ENCODE data around the gene C10orf71.

The C10orf71 gene

DNA sequence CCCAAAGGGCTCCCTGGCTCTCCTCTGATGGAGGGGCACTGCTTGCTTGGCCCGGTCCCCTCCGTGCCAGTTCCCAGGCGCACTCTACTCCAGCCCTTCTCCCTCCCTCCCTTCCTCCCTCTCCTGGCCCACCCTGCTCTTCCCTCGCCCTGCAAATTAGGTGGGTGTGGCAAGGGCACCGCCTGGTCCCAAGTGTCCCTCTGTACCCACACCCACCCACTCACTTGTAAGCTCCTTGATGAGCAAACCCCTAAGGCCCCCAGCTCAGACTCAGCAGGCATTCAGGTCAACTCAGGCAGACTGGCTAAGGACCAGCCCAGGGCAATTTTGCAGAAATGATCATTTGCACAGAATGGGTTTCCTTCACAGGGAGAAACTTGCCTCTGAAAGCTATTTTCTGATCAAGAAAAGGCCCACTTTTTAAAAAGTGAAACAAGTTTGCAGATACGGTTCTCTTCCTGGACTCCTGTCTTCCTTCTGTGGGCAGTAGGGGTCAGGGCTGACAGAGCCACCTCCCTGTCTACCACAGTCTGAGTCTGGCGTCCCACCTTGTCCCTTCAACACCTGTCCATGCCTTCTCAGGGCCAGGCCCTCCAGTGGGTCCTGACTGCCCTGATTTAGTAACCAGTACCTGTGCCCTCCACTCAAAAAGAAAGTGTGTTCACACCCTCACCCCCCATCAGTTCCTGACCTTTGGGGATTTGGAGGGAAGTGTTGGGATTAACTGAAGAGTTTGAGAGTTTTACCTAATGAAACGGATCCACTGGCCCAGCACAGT lies 28.3 kb downstream of the C10orf71 start:
- H3K9ac ChIP-seq (ENCODE audit: low read length in 2 of 2) = no peak overlapping the region
- H3K4me1 ChIP-seq (ENCODE audit: control insufficient read depth, insufficient read depth, low read length) = no peaks in the 10 kb centered on the region
- H3K27ac ChIP-seq (ENCODE audit: low read length) = no peak overlapping the region
- H3K4me3 ChIP-seq (ENCODE audit: low read length in 2 of 2) = no peak overlapping the region
- no peaks in the 10 kb centered on the region for H3K9me3 ChIP-seq (ENCODE audit: control insufficient read depth in 2 of 2, low read length in 2 of 2)
- H3K36me3 ChIP-seq (ENCODE audit: control insufficient read depth in 2 of 2, insufficient read depth in 2 of 2, low read length in 2 of 2) = no peaks in the 10 kb centered on the region
- peaks cover 0 to 2% of the 10 kb centered on the region in 2 donors for H3K27me3 ChIP-seq (ENCODE audit: control insufficient read depth in 1 of 2, insufficient read depth in 2 of 2, low read length in 2 of 2)

DNA sequence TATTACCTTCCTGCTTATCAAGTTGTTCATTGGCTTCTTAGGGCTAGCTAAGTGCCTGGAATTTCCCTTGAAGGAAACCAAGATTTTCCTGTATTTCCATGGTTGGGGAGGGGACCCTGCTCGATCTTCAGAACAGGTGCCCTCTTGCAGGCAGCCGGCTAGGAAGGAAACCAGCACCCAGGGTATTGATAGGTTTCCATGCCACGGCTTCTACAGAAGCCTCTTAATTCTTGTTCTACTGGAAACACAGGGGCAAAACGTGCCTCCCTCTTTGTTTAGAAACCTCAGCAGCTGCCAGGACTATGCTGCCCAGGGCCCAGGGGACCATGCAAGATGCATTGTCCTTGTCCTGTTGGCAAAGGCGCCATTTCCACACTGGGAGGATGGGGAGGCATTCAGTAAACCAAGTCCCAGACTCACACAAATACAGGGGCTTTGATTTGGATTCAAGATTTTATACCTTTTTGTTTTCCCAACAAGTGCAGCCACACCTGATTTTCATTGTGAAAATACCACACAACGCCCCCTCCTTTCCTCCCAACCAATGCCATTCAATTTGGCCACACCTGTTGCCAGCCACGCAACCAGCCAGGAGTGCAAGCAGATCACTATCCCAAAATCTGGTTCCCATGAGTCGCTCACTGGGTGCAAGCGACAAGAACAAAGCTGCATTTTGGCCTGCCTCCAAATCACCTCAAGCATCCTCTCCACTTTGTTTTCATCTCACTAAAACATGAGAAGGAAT lies 29.6 kb downstream of the C10orf71 start:
- Histone ChIP-seq H3K27me3 (ENCODE audit: control insufficient read depth in 1 of 2, insufficient read depth in 2 of 2, low read length in 2 of 2) (peaks cover 0 to 2% of the 10 kb centered on the region in 2 donors), H3K4me3 (ENCODE audit: low read length in 2 of 2) (no peak overlapping the region), H3K36me3 (ENCODE audit: control insufficient read depth in 2 of 2, insufficient read depth in 2 of 2, low read length in 2 of 2) (no peaks in the 10 kb centered on the region), H3K9me3 (ENCODE audit: control insufficient read depth in 2 of 2, low read length in 2 of 2) (no peaks in the 10 kb centered on the region), H3K9ac (ENCODE audit: low read length in 2 of 2) (no peak overlapping the region), H3K4me1 (ENCODE audit: control insufficient read depth, insufficient read depth, low read length) (no peaks in the 10 kb centered on the region), H3K27ac (ENCODE audit: low read length) (no peak overlapping the region)

DNA sequence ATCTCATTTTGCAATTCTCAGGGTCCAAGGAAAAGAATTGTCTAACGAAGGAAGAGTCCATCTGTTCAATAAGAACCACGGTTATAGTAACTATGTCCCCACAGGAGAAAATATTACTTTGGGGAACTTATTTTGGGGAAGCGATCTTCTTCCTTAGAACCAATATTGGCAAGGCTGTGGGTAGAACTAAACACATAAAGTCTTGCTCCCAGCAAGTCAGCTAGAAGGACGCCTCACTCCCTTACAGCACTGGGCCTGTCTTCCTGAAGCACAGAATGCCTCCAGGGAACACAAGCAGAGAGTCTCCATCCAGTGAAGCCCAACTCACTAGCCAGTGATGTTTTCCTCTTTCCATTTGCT lies 30.2 kb downstream of the C10orf71 start:
- no peak overlapping the region for H3K27ac ChIP-seq (ENCODE audit: low read length)
- peaks cover 2 to 3% of the 10 kb centered on the region in 2 donors for H3K27me3 ChIP-seq (ENCODE audit: control insufficient read depth in 1 of 2, insufficient read depth in 2 of 2, low read length in 2 of 2)
- no peaks in the 10 kb centered on the region for H3K9me3 ChIP-seq (ENCODE audit: control insufficient read depth in 2 of 2, low read length in 2 of 2)

DNA sequence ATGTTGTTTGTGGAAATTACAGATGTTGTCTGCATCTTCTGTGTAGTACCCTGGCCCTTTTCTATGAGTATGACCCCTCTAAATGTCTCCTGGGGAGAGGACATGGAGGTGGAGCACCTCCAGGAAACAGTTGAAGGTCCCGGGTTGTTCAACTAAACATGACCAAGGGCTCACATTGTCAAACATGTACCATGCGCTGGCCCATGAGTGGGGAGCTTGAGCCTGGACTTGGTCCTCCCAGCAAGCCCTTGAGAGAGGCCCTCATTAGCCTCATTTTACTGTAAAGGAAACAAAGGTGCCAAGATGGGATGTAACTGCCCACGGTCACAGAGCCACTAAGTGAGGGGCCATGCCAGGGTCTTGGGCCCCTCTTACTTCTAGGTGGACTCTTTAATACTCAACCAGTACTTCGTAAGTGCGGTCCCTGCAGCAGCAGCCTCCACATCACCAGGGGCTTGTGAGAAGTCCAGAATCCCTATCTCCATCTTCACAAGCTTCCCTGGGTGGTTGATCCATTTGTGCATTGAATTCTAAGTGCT lies 31.2 kb downstream of the C10orf71 start:
- no peaks in the 10 kb centered on the region for H3K36me3 ChIP-seq (ENCODE audit: control insufficient read depth in 2 of 2, insufficient read depth in 2 of 2, low read length in 2 of 2)
- H3K9ac ChIP-seq (ENCODE audit: low read length in 2 of 2) = no peak overlapping the region
- no peak overlapping the region for H3K4me3 ChIP-seq (ENCODE audit: low read length in 2 of 2)
- H3K4me1 ChIP-seq (ENCODE audit: control insufficient read depth, insufficient read depth, low read length) = no peaks in the 10 kb centered on the region
- H3K27me3 ChIP-seq (ENCODE audit: control insufficient read depth in 1 of 2, insufficient read depth in 2 of 2, low read length in 2 of 2) = peaks cover 2 to 3% of the 10 kb centered on the region in 2 donors
- no peak overlapping the region for H3K27ac ChIP-seq (ENCODE audit: low read length)
- no peaks in the 10 kb centered on the region for H3K9me3 ChIP-seq (ENCODE audit: control insufficient read depth in 2 of 2, low read length in 2 of 2)

More for the DNA sequence above, 30.2 kb downstream of the C10orf71 start:
- Histone ChIP-seq H3K4me3 (ENCODE audit: low read length in 2 of 2) (no peak overlapping the region), H3K9ac (ENCODE audit: low read length in 2 of 2) (no peak overlapping the region), H3K4me1 (ENCODE audit: control insufficient read depth, insufficient read depth, low read length) (no peaks in the 10 kb centered on the region), H3K36me3 (ENCODE audit: control insufficient read depth in 2 of 2, insufficient read depth in 2 of 2, low read length in 2 of 2) (no peaks in the 10 kb centered on the region)

DNA sequence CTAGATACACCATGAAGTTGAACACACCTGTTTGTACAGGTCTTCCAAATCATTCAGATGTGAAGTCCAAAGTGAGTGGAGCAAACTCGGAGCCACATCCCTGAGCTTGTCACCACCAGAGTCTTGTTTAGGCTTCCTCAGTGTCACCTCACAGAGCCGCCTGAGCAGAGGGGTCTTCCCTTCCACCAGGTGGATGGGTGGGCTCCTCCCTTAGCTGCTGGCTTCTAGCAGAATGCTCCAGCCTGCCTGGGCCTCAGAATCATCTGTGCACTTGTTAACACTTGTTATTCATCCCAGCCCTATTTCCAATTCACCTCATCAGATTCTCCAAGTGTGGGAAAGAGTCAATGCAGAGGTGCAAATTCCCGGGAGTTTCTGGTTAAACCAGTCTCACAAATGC lies 32.5 kb downstream of the C10orf71 start:
- H3K4me3 ChIP-seq (ENCODE audit: low read length in 2 of 2) = no peak overlapping the region
- no peak overlapping the region for H3K9ac ChIP-seq (ENCODE audit: low read length in 2 of 2)
- H3K27ac ChIP-seq (ENCODE audit: low read length) = no peak overlapping the region
- H3K4me1 ChIP-seq (ENCODE audit: control insufficient read depth, insufficient read depth, low read length) = no peaks in the 10 kb centered on the region
- no peaks in the 10 kb centered on the region for H3K9me3 ChIP-seq (ENCODE audit: control insufficient read depth in 2 of 2, low read length in 2 of 2)
- no peaks in the 10 kb centered on the region for H3K36me3 ChIP-seq (ENCODE audit: control insufficient read depth in 2 of 2, insufficient read depth in 2 of 2, low read length in 2 of 2)
- peaks cover 0 to 3% of the 10 kb centered on the region in 2 donors for H3K27me3 ChIP-seq (ENCODE audit: control insufficient read depth in 1 of 2, insufficient read depth in 2 of 2, low read length in 2 of 2)

DNA sequence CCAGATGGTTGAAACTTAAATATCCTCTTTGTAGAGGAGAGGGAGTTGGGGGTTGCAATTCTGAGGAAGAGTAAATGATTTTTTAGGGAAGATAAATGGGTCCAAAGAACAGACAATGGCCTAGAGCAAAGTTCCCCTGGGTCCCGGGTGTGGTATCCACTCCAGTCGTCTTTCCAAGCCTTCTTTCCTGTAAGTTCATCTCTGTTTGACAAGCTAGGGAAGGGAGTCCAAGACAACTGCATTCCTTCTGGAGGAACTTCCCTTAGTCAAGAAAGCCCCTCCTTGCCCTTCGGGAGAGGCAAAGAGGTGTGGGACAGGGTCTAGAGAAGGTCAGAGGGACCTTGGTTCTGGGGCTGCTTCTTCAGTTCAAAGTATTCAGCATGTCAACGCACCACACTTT lies 33.4 kb downstream of the C10orf71 start:
- Histone ChIP-seq H3K27me3 (ENCODE audit: control insufficient read depth in 1 of 2, insufficient read depth in 2 of 2, low read length in 2 of 2) (peaks cover 0 to 3% of the 10 kb centered on the region in 2 donors), H3K36me3 (ENCODE audit: control insufficient read depth in 2 of 2, insufficient read depth in 2 of 2, low read length in 2 of 2) (no peaks in the 10 kb centered on the region), H3K4me3 (ENCODE audit: low read length in 2 of 2) (no peak overlapping the region), H3K27ac (ENCODE audit: low read length) (no peak overlapping the region), H3K9ac (ENCODE audit: low read length in 2 of 2) (no peak overlapping the region), H3K9me3 (ENCODE audit: control insufficient read depth in 2 of 2, low read length in 2 of 2) (no peaks in the 10 kb centered on the region), H3K4me1 (ENCODE audit: control insufficient read depth, insufficient read depth, low read length) (no peaks in the 10 kb centered on the region)

DNA sequence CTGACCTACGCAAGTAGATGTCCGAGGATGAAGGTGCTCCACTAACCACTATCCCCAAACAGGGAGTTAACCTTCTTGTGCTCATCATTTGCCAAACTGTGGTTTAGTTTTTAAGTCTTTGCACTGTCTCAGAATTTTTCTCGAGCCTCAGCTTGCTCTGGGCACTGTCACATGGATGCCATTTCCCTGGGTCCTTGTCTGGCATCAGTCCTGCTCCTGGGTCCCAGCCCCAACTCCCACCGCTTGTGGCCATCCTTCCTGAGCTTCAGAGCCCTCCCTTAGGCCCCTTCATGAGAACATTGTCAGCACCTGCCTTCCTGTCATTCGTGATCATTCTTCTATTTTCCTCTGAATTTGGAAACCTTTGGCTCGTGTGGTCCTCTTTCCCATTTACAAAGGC lies 33.8 kb downstream of the C10orf71 start:
- Histone ChIP-seq H3K9me3 (ENCODE audit: control insufficient read depth in 2 of 2, low read length in 2 of 2) (no peaks in the 10 kb centered on the region), H3K9ac (ENCODE audit: low read length in 2 of 2) (no peak overlapping the region), H3K27me3 (ENCODE audit: control insufficient read depth in 1 of 2, insufficient read depth in 2 of 2, low read length in 2 of 2) (peaks cover 0 to 3% of the 10 kb centered on the region in 2 donors), H3K27ac (ENCODE audit: low read length) (no peak overlapping the region), H3K36me3 (ENCODE audit: control insufficient read depth in 2 of 2, insufficient read depth in 2 of 2, low read length in 2 of 2) (no peaks in the 10 kb centered on the region), H3K4me3 (ENCODE audit: low read length in 2 of 2) (no peak overlapping the region), H3K4me1 (ENCODE audit: control insufficient read depth, insufficient read depth, low read length) (no peaks in the 10 kb centered on the region)

DNA sequence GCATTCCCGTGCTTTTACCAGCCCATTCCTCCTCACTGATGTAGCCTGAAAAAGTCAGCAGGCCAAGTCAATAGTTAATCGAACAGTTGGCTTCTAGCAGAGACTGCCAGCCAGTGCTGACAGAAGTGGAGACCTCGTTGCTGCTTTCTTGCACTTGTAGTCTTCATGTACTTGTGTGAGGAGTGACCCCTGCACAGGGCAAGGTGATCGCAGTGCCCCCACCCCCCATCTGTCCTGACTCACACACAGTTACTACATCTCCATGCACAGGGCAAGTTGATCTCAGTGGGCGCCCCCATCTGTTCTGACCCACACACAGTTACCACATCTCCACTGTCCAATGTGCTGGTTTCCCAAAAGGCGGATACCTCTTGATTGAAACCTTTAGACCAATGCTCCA lies 34.2 kb downstream of the C10orf71 start:
- H3K4me1 ChIP-seq (ENCODE audit: control insufficient read depth, insufficient read depth, low read length) = no peaks in the 10 kb centered on the region
- peaks cover 0 to 3% of the 10 kb centered on the region in 2 donors for H3K27me3 ChIP-seq (ENCODE audit: control insufficient read depth in 1 of 2, insufficient read depth in 2 of 2, low read length in 2 of 2)

DNA sequence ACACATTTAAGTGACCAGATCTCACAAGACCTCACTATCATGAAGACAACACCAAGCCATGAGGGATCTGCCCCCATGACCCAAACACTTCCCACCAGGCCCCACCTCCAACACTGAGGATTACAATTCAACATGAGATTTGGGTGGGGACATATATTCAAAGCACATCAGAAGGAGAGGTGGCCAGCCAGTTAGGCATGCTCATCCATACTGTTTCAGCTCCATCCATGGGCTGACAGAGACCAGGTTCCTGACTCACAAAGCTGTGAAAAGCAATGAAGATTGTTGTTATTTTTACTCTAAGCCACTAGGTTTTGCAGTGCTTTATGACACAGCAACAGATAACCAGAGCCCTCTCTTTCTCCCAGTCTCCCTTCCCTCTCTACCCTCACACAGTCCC lies 36.0 kb downstream of the C10orf71 start:
- Histone ChIP-seq H3K9ac (ENCODE audit: low read length in 2 of 2) (no peak overlapping the region), H3K4me1 (ENCODE audit: control insufficient read depth, insufficient read depth, low read length) (no peaks in the 10 kb centered on the region), H3K27ac (ENCODE audit: low read length) (no peak overlapping the region), H3K27me3 (ENCODE audit: control insufficient read depth in 1 of 2, insufficient read depth in 2 of 2, low read length in 2 of 2) (peaks cover 0 to 3% of the 10 kb centered on the region in 2 donors), H3K36me3 (ENCODE audit: control insufficient read depth in 2 of 2, insufficient read depth in 2 of 2, low read length in 2 of 2) (no peaks in the 10 kb centered on the region), H3K9me3 (ENCODE audit: control insufficient read depth in 2 of 2, low read length in 2 of 2) (no peaks in the 10 kb centered on the region), H3K4me3 (ENCODE audit: low read length in 2 of 2) (no peak overlapping the region)

More for the DNA sequence above, 34.2 kb downstream of the C10orf71 start:
- Histone ChIP-seq H3K9ac (ENCODE audit: low read length in 2 of 2) (no peak overlapping the region), H3K27ac (ENCODE audit: low read length) (no peak overlapping the region), H3K9me3 (ENCODE audit: control insufficient read depth in 2 of 2, low read length in 2 of 2) (no peaks in the 10 kb centered on the region), H3K4me3 (ENCODE audit: low read length in 2 of 2) (no peak overlapping the region), H3K36me3 (ENCODE audit: control insufficient read depth in 2 of 2, insufficient read depth in 2 of 2, low read length in 2 of 2) (no peaks in the 10 kb centered on the region)

DNA sequence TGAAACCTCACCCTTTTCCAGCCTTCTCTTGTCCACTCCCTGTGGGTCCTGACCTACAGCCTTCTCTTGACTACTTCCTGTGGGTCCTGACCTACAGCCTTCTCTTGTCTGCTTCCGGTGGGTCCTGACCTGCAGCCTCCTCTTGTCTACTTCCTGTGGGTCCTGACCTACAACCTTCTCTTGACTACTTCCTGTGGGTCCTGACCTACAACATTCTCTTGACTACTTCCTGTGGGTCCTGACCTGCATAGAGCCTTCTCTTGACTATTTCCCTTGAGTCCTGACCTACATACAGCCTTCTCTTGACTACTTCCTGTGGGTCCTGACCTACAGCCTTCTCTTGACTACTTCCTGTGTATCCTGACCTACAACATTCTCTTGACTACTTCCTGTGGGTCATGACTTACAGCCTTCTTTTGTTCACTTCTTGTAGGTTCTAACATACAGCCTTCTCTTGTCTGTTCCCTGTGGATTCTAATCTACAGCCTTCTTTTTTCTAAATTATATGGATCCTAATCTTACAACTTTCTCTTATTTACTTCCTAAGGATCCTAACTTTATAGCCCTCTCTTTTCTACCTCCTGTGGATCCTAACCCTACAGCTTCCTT lies 36.5 kb downstream of the C10orf71 start:
- Histone ChIP-seq H3K4me3 (ENCODE audit: low read length in 2 of 2) (no peak overlapping the region), H3K9ac (ENCODE audit: low read length in 2 of 2) (no peak overlapping the region), H3K27ac (ENCODE audit: low read length) (no peak overlapping the region), H3K9me3 (ENCODE audit: control insufficient read depth in 2 of 2, low read length in 2 of 2) (no peaks in the 10 kb centered on the region), H3K4me1 (ENCODE audit: control insufficient read depth, insufficient read depth, low read length) (no peaks in the 10 kb centered on the region), H3K27me3 (ENCODE audit: control insufficient read depth in 1 of 2, insufficient read depth in 2 of 2, low read length in 2 of 2) (peaks cover 0 to 3% of the 10 kb centered on the region in 2 donors), H3K36me3 (ENCODE audit: control insufficient read depth in 2 of 2, insufficient read depth in 2 of 2, low read length in 2 of 2) (no peaks in the 10 kb centered on the region)

All from stomach smooth muscle (tissue), 2 donors.